WTC11 (cell line): ENCODE data around the gene C10orf71. TPM values are rescaled to one million over a fixed set of nuclear protein-coding genes. Genes with fewer than 3 reads are reported as not detected.

Experiments used
- ATAC-seq: fragments of 200-7000 bp; cut with Tn5 transposase; 2 replicates; pipeline ENCODE4 v1.10.0; 2021; ENCODE audit warnings: mild to moderate bottlenecking, moderate library complexity
- CTCF ChIA-PET: fragments of 300-600 bp; sonication (Branson Sonifier 250); formaldehyde crosslinking; loops from one replicate; lab custom pipeline; 2021; ENCODE audit warnings: antibody characterized with exemption; lab: Charles Lee
- POLR2A ChIA-PET: fragments of 350-600 bp; sonication (Branson Sonifier 250); formaldehyde crosslinking; loops from one replicate; lab custom pipeline; 2021; ENCODE audit warnings: antibody characterized with exemption; lab: Charles Lee
- DNase-seq: peaks from one replicate; pipeline ENCODE4 v3.0.0; 2021; ENCODE audit warnings: low spot score
- H3K27ac Mint-ChIP-seq: 2 replicates; pipeline ENCODE4 v1.8.0; 2021; ENCODE audit warnings: mixed read lengths
- H3K27me3 Mint-ChIP-seq: 2 replicates; pipeline ENCODE4 v1.8.0; 2021; ENCODE audit warnings: low read depth, mild to moderate bottlenecking, moderate library complexity, mixed read lengths
- H3K36me3 Mint-ChIP-seq: 2 replicates; pipeline ENCODE4 v1.8.0; 2021; ENCODE audit warnings: mixed read lengths
- H3K4me1 Mint-ChIP-seq: 2 replicates; pipeline ENCODE4 v1.8.0; 2022; ENCODE audit warnings: mixed read lengths
- H3K4me3 Mint-ChIP-seq: 2 replicates; pipeline ENCODE4 v1.8.0; 2021; ENCODE audit warnings: mild to moderate bottlenecking, moderate library complexity, mixed read lengths
- H3K9me3 Mint-ChIP-seq: 2 replicates; pipeline ENCODE4 v1.8.0; 2021; ENCODE audit warnings: mixed read lengths
- AFF4 ChIP-seq: sonication (generic); formaldehyde crosslinking; IDR thresholded peaks from 2 replicates; pipeline ENCODE4 v1.8.1; 2023; ENCODE audit warnings: mild to moderate bottlenecking, missing genetic modification reagents, borderline replicate concordance
- CREM ChIP-seq: sonication (generic); formaldehyde crosslinking; IDR thresholded peaks from 2 replicates; pipeline ENCODE4 v1.8.1; 2022; ENCODE audit warnings: mild to moderate bottlenecking, missing genetic modification reagents, moderate library complexity
- FOXJ3 ChIP-seq: sonication (generic); formaldehyde crosslinking; IDR thresholded peaks from 2 replicates; pipeline ENCODE4 v1.9.0; 2021; ENCODE audit warnings: missing genetic modification reagents, mild to moderate bottlenecking, borderline replicate concordance
- FOXK1 ChIP-seq: sonication (generic); formaldehyde crosslinking; IDR thresholded peaks from 2 replicates; pipeline ENCODE4 v1.8.0; 2022; ENCODE audit warnings: mild to moderate bottlenecking, moderate library complexity, missing genetic modification reagents
- FOXP4 ChIP-seq: sonication (generic); formaldehyde crosslinking; IDR thresholded peaks from 2 replicates; pipeline ENCODE4 v1.8.0; 2022; ENCODE audit warnings: mild to moderate bottlenecking, missing genetic modification reagents
- GRHL2 ChIP-seq: fragments of 250-450 bp; sonication (Bioruptor Pico); IDR thresholded peaks from 2 replicates; pipeline ENCODE4 v1.8.0; 2022; ENCODE audit warnings: mild to moderate bottlenecking, moderate library complexity; ENCODE audit not compliant: insufficient replicate concordance, severe bottlenecking
- HMGA2 ChIP-seq: fragments of 250-450 bp; sonication (Bioruptor Pico); IDR thresholded peaks from 2 replicates; pipeline ENCODE4 v1.4.0; 2021; ENCODE audit warnings: mild to moderate bottlenecking, moderate library complexity
- IRF1 ChIP-seq: sonication (generic); formaldehyde crosslinking; IDR thresholded peaks from 2 replicates; pipeline ENCODE4 v1.8.0; 2023; ENCODE audit warnings: missing genetic modification reagents
- KAT7 ChIP-seq: sonication (generic); formaldehyde crosslinking; IDR thresholded peaks from 2 replicates; pipeline ENCODE4 v1.8.1; 2023; ENCODE audit warnings: missing genetic modification reagents, mild to moderate bottlenecking, borderline replicate concordance
- MAX ChIP-seq: sonication (generic); formaldehyde crosslinking; IDR thresholded peaks from 2 replicates; pipeline ENCODE4 v1.8.0; 2022; ENCODE audit warnings: mild to moderate bottlenecking, missing genetic modification reagents
- NFYB ChIP-seq: sonication (generic); formaldehyde crosslinking; conservative IDR thresholded peaks from 2 replicates; pipeline ENCODE4 v1.8.0; 2022; ENCODE audit warnings: low read depth, missing genetic modification reagents
- NR1H2 ChIP-seq: sonication (generic); formaldehyde crosslinking; IDR thresholded peaks from 2 replicates; pipeline ENCODE4 v1.9.0; 2021; ENCODE audit warnings: mild to moderate bottlenecking, moderate library complexity, missing genetic modification reagents
- PRDM15 ChIP-seq: sonication (generic); formaldehyde crosslinking; IDR thresholded peaks from 2 replicates; pipeline ENCODE4 v1.8.0; 2022; ENCODE audit warnings: missing genetic modification reagents
- RELA ChIP-seq: sonication (generic); formaldehyde crosslinking; IDR thresholded peaks from 2 replicates; pipeline ENCODE4 v1.8.1; 2022; ENCODE audit warnings: missing genetic modification reagents, mild to moderate bottlenecking, borderline replicate concordance
- SP1 ChIP-seq: sonication (generic); formaldehyde crosslinking; conservative IDR thresholded peaks from 2 replicates; pipeline ENCODE4 v1.8.1; 2022; ENCODE audit warnings: missing genetic modification reagents
- USF2 ChIP-seq: sonication (generic); formaldehyde crosslinking; IDR thresholded peaks from 2 replicates; pipeline ENCODE4 v1.8.1; 2023; ENCODE audit warnings: mild to moderate bottlenecking, missing genetic modification reagents, moderate library complexity
- ZBTB43 ChIP-seq: sonication (generic); formaldehyde crosslinking; IDR thresholded peaks from 2 replicates; pipeline ENCODE4 v1.8.1; 2023; ENCODE audit warnings: mild to moderate bottlenecking, missing genetic modification reagents
- ZNF263 ChIP-seq: sonication (generic); formaldehyde crosslinking; IDR thresholded peaks from 2 replicates; pipeline ENCODE4 v1.8.1; 2022; ENCODE audit warnings: low read depth, mild to moderate bottlenecking, moderate library complexity, missing genetic modification reagents
- total RNA-seq: library from RNA; stranded (reverse); gene quantifications from 3 replicates; pipeline ENCODE4 v1.2.3, GENCODE V29; 2021

Gene C10orf71
- total RNA-seq, 1 experiment from 2014 or later: not detected

- peak; percentile 30; the same call in 1 of the 2 replicates for ATAC-seq
- POLR2A ChIA-PET: no interaction called here
- Mint-ChIP-seq H3K27ac (no peak overlapping the region), H3K4me1 (no peaks in the 10 kb centered on the region), H3K4me3 (no peak overlapping the region), H3K9me3 (peaks cover 4% of the 10 kb centered on the region; the same call in 1 of the 2 replicates)
- no peak for DNase-seq
- TF ChIP-seq RELA (CRISPR knock-in tag) (no peak), MAX (CRISPR knock-in tag) (no peak), IRF1 (CRISPR knock-in tag) (no peak), HMGA2 (CRISPR knock-in tag) (no peak), USF2 (CRISPR knock-in tag) (no peak), ZNF263 (no peak), KAT7 (no peak), GRHL2 (CRISPR knock-in tag) (no peak)
- TF ChIP-seq, all 79 proteins: peak for 0
- CTCF ChIA-PET: interaction anchor here (0.7 to 1.8 kb wide), 4 partner anchors 9 to 307 kb away, joined by 3 to 7 read pairs (median 4); no protein-coding TSS in a partner anchor
- H3K36me3 Mint-ChIP-seq: no peaks in the 10 kb centered on the region
- H3K27me3 Mint-ChIP-seq: no peaks in the 10 kb centered on the region
These were observed 12.3 kb upstream of the C10orf71 start for GRCh38 chr10:49286686-49287085.

GRCh38 chr10:49287689-49288340 lies 11.2 kb upstream of the C10orf71 start:
- ChIA-PET CTCF (interaction anchor here (1.8 kb wide), 1 partner anchor 120 kb away, joined by 7 read pairs; no protein-coding TSS in a partner anchor), POLR2A (no interaction called here)
- ATAC-seq: no peak
- DNase-seq: no peak
- Mint-ChIP-seq H3K4me1 (no peaks in the 10 kb centered on the region), H3K36me3 (no peaks in the 10 kb centered on the region), H3K4me3 (no peak overlapping the region), H3K9me3 (peaks cover 4% of the 10 kb centered on the region; the same call in 1 of the 2 replicates), H3K27ac (no peak overlapping the region), H3K27me3 (no peaks in the 10 kb centered on the region)
- TF ChIP-seq FOXP4 (CRISPR knock-in tag): no peak
- TF ChIP-seq PRDM15: no peak
- no peak for TF ChIP-seq AFF4 (CRISPR knock-in tag)
- no peak for TF ChIP-seq FOXK1 (CRISPR knock-in tag)
- no peak for TF ChIP-seq NFYB (CRISPR knock-in tag)
- no peak for TF ChIP-seq SP1 (CRISPR knock-in tag)
- no peak for TF ChIP-seq FOXJ3 (CRISPR knock-in tag)
- TF ChIP-seq NR1H2: no peak
- no peak for TF ChIP-seq CREM (CRISPR knock-in tag)
- TF ChIP-seq USF2 (CRISPR knock-in tag): no peak
- no peak for TF ChIP-seq ZBTB43 (CRISPR knock-in tag)
- TF ChIP-seq RELA (CRISPR knock-in tag): no peak
